Stomach (tissue), 4 donors: Measurements from ENCODE around the gene BDH1.

ENCODE experiments used
- EP300 ChIP-seq: sonication (generic); formaldehyde crosslinking; IDR thresholded peaks from one replicate; pipeline ENCODE4 v1.6.1; 2017; ENCODE audit warnings: antibody characterized with exemption
- POLR2A ChIP-seq, 4 donors: fragments of 450-650 bp; IDR thresholded peaks; one replicate each; pipeline ENCODE4 v1.6.1; 2016; ENCODE audit warnings: antibody characterized with exemption in 4 of 4, control low read depth in 2 of 4, mild to moderate bottlenecking in 1 of 4, moderate library complexity in 1 of 4
- TF ChIP-seq, protein P1 (sequence below), 7 experiments: fragments of 450-650 bp in 4 of 7; fragments of 200-600 bp in 3 of 7; sonication (generic) in 3 of 7; IDR thresholded peaks; one replicate each; pipeline ENCODE4 v1.5.1; 2016 to 2019; ENCODE audit warnings: antibody characterized with exemption in 7 of 7, control low read depth in 2 of 7, mild to moderate bottlenecking in 1 of 7

DNA sequence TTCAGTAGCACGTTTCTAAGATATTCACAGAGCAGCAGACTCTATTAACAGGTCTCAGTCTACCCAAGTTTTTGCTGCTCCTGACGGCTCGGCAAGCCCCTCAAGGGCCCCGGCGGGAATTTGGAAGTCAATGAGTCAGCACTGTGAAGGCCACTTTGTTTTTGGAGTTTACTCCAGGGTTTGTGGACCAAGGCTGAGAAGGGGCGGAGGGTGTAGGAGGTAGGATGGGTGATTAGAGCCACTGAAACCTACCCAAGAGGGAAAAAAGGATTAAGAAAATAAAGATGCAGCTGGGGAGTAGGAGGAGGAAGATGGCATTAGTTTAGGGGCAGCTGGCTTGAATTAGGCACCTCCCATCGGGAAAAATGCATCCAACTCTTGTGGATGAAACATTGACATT is 87.6 kb downstream of the BDH1 start:
- no peak for TF ChIP-seq POLR2A (IDR thresholded peaks at IDR 0.05)
- no peak for TF ChIP-seq EP300
- TF ChIP-seq, protein P1, sequence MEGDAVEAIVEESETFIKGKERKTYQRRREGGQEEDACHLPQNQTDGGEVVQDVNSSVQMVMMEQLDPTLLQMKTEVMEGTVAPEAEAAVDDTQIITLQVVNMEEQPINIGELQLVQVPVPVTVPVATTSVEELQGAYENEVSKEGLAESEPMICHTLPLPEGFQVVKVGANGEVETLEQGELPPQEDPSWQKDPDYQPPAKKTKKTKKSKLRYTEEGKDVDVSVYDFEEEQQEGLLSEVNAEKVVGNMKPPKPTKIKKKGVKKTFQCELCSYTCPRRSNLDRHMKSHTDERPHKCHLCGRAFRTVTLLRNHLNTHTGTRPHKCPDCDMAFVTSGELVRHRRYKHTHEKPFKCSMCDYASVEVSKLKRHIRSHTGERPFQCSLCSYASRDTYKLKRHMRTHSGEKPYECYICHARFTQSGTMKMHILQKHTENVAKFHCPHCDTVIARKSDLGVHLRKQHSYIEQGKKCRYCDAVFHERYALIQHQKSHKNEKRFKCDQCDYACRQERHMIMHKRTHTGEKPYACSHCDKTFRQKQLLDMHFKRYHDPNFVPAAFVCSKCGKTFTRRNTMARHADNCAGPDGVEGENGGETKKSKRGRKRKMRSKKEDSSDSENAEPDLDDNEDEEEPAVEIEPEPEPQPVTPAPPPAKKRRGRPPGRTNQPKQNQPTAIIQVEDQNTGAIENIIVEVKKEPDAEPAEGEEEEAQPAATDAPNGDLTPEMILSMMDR (IDR thresholded peaks at IDR 0.05): no peak
